COLO668 (cell line): ENCODE results near the gene PTX4.
A peak's percentile ranks its signal among the peaks of the same experiment; 100 is the strongest.

Experiments used
- DNase-seq: peaks from one replicate; lab custom pipeline; 2025; ENCODE audit not compliant: unreplicated experiment; lab: John Stamatoyannopoulos, UW

PTX4 gene

GRCh38 chr16:1501630-1502029 is 12.9 kb upstream of the PTX4 start:
- no peak for DNase-seq

GRCh38 chr16:1500465-1501150 is 11.9 kb upstream of the PTX4 start:
- DNase-seq, result no peak

- DNase-seq, result no peak
These were observed 11.2 kb upstream of the PTX4 start for GRCh38 chr16:1499756-1500464.

- no peak for DNase-seq
These were observed 10.3 kb upstream of the PTX4 start for GRCh38 chr16:1498899-1499676.

GRCh38 chr16:1497014-1497598 is 8.4 kb upstream of the PTX4 start:
- DNase-seq, result no peak

GRCh38 chr16:1496464-1496863 is 7.7 kb upstream of the PTX4 start:
- DNase-seq, result no peak

- DNase-seq, result no peak
These were observed 7.1 kb upstream of the PTX4 start for GRCh38 chr16:1495889-1496262.

- DNase-seq, result no peak
These were observed 6.6 kb upstream of the PTX4 start for GRCh38 chr16:1495211-1495888.

- DNase-seq, result no peak
These were observed 6.0 kb upstream of the PTX4 start for GRCh38 chr16:1494711-1495110.

GRCh38 chr16:1494129-1494640 is 5.4 kb upstream of the PTX4 start:
- DNase-seq, result peak; percentile 30

GRCh38 chr16:1493746-1494094 is 5.0 kb upstream of the PTX4 start:
- peak; percentile 39 for DNase-seq

- peak; percentile 88 for DNase-seq
These were observed 4.4 kb upstream of the PTX4 start, which contains the start of gene TELO2 for GRCh38 chr16:1492923-1493745. TSS of gene TELO2 (plus strand) at chr16:1493360. CDS start at chr16:1494282, 922 bp downstream.

- no peak for DNase-seq
These were observed 3.6 kb upstream of the PTX4 start for GRCh38 chr16:1492082-1492922.

- peak; percentile 48 for DNase-seq
These were observed 2.6 kb upstream of the PTX4 start for GRCh38 chr16:1491327-1491726.

GRCh38 chr16:1489077-1489476 is 333 bp upstream of the PTX4 start:
- no peak for DNase-seq

GRCh38 chr16:1488054-1488601 is 616 bp downstream of the PTX4 start:
- no peak for DNase-seq

- DNase-seq, result no peak
These were observed 1.2 kb downstream of the PTX4 start for GRCh38 chr16:1487395-1488053.
